ENCODE results near the gene ANLN. TPM values are rescaled to one million over a fixed set of nuclear protein-coding genes. Genes with fewer than 3 reads are reported as not detected.

Gene ANLN
- total RNA-seq, 3 donors from 2014 or later (not counting 1 experiment from before 2014, with no cell fraction given) = 1.7 to 2.9 (median 2.0) TPM

DNA sequence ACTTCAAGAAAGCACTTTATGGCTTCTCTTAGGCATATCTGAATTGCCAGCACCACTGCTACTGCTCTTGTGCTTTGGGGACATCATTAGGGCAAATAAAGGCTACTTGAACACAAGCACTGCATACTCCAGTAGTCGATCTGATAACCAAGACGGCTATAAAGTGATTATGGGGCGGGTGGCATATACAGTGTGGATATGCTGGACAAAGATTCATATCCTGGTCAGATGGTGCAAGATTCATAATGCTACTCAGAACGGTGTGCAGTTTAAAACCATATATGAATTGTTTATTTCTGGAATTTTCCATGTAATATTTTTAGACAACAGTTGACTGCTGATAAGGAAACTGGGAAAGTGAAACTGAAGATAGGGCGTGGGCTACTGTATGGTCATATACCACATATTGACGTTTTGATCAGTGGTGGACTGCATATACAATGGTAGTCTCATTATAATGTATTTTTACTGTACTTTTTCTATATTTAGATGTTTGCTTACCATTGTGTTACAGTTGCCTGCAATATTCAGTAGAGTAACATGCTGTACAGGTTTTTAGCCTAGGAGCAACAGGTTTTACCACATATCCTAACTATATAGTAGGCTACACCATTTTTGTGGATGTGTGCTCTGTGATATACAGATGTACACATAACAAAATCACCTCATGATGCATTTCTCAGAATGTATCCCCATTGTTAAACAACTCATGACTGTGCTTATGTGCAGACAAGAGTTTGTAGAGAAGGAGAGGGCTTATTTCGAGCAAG is 15.2 kb downstream of the ANLN start:
- ATAC-seq (no peak), DNase-seq (no peak)
- Histone ChIP-seq H3K4me3 (ENCODE audit: low read length) (no peak overlapping the region), H3K36me3 (ENCODE audit: control insufficient read depth, insufficient read depth, low read length) (no peaks in the 10 kb centered on the region), H3K27ac (ENCODE audit: low read length) (no peak overlapping the region), H3K9me3 (ENCODE audit: control insufficient read depth, insufficient read depth, low read length) (no peaks in the 10 kb centered on the region), H3K27me3 (ENCODE audit: control insufficient read depth, insufficient read depth, low read length) (no peaks in the 10 kb centered on the region), H3K4me1 (ENCODE audit: control insufficient read depth, insufficient read depth, low read length) (no peaks in the 10 kb centered on the region)
- Mint-ChIP-seq H3K36me3 (no peaks in the 10 kb centered on the region), H3K27me3 (ENCODE audit: low read depth in 2 of 2) (no peaks in the 10 kb centered on the region), H3K9me3 (no peaks in the 10 kb centered on the region), H3K27ac (no peak overlapping the region), H3K4me3 (no peak overlapping the region), H3K4me1 (peaks cover 0 to 4% of the 10 kb centered on the region in 2 donors)
- TF ChIP-seq, protein P1, sequence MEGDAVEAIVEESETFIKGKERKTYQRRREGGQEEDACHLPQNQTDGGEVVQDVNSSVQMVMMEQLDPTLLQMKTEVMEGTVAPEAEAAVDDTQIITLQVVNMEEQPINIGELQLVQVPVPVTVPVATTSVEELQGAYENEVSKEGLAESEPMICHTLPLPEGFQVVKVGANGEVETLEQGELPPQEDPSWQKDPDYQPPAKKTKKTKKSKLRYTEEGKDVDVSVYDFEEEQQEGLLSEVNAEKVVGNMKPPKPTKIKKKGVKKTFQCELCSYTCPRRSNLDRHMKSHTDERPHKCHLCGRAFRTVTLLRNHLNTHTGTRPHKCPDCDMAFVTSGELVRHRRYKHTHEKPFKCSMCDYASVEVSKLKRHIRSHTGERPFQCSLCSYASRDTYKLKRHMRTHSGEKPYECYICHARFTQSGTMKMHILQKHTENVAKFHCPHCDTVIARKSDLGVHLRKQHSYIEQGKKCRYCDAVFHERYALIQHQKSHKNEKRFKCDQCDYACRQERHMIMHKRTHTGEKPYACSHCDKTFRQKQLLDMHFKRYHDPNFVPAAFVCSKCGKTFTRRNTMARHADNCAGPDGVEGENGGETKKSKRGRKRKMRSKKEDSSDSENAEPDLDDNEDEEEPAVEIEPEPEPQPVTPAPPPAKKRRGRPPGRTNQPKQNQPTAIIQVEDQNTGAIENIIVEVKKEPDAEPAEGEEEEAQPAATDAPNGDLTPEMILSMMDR (IDR thresholded peaks at IDR 0.05) = no peak
- 84% methylated on average over 7 of the region's 7 CpGs for WGBS (ENCODE audit: insufficient coverage)
- intact Hi-C loops (cut with micrococcal nuclease) = no loop called here

DNA sequence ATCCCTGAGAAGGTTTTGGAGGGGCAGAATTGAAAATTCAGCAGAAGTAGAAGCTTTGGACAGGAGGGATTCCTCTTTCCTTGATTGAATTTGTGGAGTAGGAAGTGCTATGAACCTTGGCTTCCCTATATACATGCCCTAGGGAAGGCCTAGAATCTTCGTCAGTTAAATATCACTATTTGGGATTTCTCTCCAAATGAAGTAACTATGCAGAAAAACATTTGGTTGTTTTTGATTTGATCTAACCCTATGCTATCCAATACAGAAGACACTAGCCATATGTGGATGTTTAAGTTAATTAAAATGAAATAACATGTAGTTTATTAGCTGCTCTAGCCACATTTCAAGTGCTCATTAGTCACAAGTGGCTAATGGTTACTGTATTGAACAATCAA is 15.7 kb downstream of the ANLN start:
- intact Hi-C loops (cut with micrococcal nuclease) = no loop called here
- TF ChIP-seq, protein P1 (IDR thresholded peaks at IDR 0.05) = no peak
- no peaks in the 10 kb centered on the region for H3K4me1 ChIP-seq (ENCODE audit: control insufficient read depth, insufficient read depth, low read length)
- DNase-seq (no peak), ATAC-seq (no peak)
- H3K36me3 Mint-ChIP-seq = no peaks in the 10 kb centered on the region
- H3K4me1 Mint-ChIP-seq = peaks cover 0 to 4% of the 10 kb centered on the region in 2 donors
- no peaks in the 10 kb centered on the region for H3K27me3 ChIP-seq (ENCODE audit: control insufficient read depth, insufficient read depth, low read length)
- no CpG with 5 or more reads among the region's 1 CpG for WGBS (ENCODE audit: insufficient coverage)
- no peaks in the 10 kb centered on the region for H3K36me3 ChIP-seq (ENCODE audit: control insufficient read depth, insufficient read depth, low read length)
- no peak overlapping the region for H3K27ac Mint-ChIP-seq
- no peaks in the 10 kb centered on the region for H3K9me3 ChIP-seq (ENCODE audit: control insufficient read depth, insufficient read depth, low read length)
- H3K4me3 ChIP-seq (ENCODE audit: low read length) = no peak overlapping the region
- no peak overlapping the region for H3K4me3 Mint-ChIP-seq
- no peaks in the 10 kb centered on the region for H3K9me3 Mint-ChIP-seq
- no peaks in the 10 kb centered on the region for H3K27me3 Mint-ChIP-seq (ENCODE audit: low read depth in 2 of 2)
- H3K27ac ChIP-seq (ENCODE audit: low read length) = no peak overlapping the region

DNA sequence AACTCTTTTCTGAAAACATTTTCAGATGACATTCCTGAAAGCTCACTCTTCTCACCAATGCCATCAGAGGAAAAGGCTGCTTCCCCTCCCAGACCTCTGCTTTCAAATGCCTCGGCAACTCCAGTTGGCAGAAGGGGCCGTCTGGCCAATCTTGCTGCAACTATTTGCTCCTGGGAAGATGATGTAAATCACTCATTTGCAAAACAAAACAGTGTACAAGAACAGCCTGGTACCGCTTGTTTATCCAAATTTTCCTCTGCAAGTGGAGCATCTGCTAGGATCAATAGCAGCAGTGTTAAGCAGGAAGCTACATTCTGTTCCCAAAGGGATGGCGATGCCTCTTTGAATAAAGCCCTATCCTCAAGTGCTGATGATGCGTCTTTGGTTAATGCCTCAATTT is 16.5 kb downstream of the ANLN start:
- H3K4me3 Mint-ChIP-seq = no peak overlapping the region
- Histone ChIP-seq H3K27me3 (ENCODE audit: control insufficient read depth, insufficient read depth, low read length) (no peaks in the 10 kb centered on the region), H3K4me3 (ENCODE audit: low read length) (no peak overlapping the region), H3K4me1 (ENCODE audit: control insufficient read depth, insufficient read depth, low read length) (no peaks in the 10 kb centered on the region), H3K36me3 (ENCODE audit: control insufficient read depth, insufficient read depth, low read length) (no peaks in the 10 kb centered on the region), H3K9me3 (ENCODE audit: control insufficient read depth, insufficient read depth, low read length) (no peaks in the 10 kb centered on the region), H3K27ac (ENCODE audit: low read length) (no peak overlapping the region)
- H3K4me1 Mint-ChIP-seq = peaks cover 0 to 4% of the 10 kb centered on the region in 2 donors
- H3K27ac Mint-ChIP-seq = no peak overlapping the region
- ATAC-seq (no peak), DNase-seq (no peak)
- TF ChIP-seq, protein P1 (IDR thresholded peaks at IDR 0.05) = no peak
- H3K36me3 Mint-ChIP-seq = no peaks in the 10 kb centered on the region
- WGBS (ENCODE audit: insufficient coverage) = 99% methylated on average over 5 of the region's 5 CpGs
- intact Hi-C loops (cut with micrococcal nuclease) = no loop called here
- no peaks in the 10 kb centered on the region for H3K9me3 Mint-ChIP-seq
- H3K27me3 Mint-ChIP-seq (ENCODE audit: low read depth in 2 of 2) = no peaks in the 10 kb centered on the region
